Suppressor macrophage (primary cell): Measurements from ENCODE around the gene MAB21L3.

ENCODE experiments used
- DNase-seq, 4 experiments: peaks; one replicate each; pipeline ENCODE4 v3.0.0-alpha.2; 2020 to 2022
- total RNA-seq, 17 experiments: gene quantifications; one replicate each; lab custom pipeline; 2026; ENCODE audit warnings: mixed read lengths in 6 of 17, inconsistent platforms in 3 of 17; lab: John Stamatoyannopoulos, UW

Gene MAB21L3
- 0 to 2.5 (median 0.19) reads per million in 17 experiments for total RNA-seq

GRCh38 chr1:116110567-116111523, at the start of gene MAB21L3:
MAB21L3 (plus strand) TSS chr1:116111399; CDS start chr1:116112616, 1,217 bp downstream.
- peak in 2 of 4 experiments; percentile 10 to 20 for DNase-seq

DNA sequence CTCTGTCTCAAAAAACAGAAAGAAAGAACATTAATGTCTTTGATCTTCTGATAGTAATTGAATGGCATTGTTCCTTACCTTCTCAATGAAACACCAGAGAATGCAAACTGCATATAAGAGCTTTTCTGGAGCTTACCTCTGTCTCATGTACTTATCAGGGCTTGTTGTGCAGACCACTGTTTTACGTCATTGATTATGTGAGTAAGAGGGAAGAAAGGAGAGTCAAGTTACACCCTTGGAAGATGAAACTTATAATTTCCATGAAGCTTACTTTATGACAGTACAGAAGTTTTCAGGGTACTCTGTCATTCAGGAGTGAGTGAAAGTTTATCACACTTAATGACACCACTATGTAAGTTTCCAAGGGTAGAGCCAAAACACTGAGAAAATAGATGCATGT, 49.0 kb upstream of the MAB21L3 start:
- no peak for DNase-seq

DNA sequence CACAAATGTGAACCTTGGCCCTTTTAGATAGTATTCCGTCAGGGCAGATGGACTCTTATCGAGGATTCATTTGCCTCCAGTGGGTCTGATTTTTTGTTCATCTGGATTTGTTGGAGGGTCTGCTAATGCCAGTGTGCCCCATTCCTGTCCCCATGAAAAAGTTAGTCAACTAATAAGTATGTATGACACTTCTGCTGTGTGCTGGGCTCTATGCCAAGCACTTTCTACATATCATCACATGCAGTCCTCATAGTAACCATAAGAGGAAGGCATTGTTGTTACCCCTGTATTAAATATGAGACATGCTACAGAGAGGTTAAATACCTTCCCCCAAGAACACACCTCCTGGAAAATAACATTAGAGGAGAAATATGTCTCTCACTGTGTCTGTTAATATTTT, 46.6 kb upstream of the MAB21L3 start:
- DNase-seq = peak in 1 of 4 experiments; percentile 5

DNA sequence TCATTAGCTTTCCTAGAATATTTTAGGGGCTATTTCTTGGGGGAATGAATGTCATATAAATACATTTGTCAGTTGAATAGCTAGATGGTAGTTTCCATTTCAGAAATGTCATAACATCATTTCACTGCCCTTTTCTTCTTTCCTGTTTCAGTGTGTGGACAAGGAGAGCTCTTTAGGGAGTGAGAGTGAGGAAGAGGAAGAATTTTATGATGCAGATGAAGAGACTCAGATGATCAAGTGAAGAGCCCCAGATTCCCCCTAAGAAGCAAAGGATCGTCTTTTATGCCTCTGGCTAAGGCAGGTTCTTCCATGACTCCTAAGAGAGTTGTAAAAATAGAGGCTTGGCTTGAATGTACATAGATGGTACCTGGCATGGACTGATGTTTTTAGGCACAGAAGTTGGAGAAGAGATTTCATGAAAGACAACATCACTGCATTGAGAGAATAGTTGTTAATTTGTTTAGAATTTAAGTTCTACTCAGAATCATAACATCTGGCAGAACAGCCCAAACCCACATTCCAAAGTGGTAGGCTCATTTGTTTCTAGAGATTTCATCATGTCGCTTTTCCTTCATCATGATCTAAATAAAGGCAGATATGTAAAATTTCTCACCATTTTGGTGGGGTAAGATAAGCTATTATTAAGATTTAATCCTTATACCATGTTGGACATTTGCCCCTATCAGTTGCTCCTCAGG, 44.2 kb upstream of the MAB21L3 start:
- no peak for DNase-seq

DNA sequence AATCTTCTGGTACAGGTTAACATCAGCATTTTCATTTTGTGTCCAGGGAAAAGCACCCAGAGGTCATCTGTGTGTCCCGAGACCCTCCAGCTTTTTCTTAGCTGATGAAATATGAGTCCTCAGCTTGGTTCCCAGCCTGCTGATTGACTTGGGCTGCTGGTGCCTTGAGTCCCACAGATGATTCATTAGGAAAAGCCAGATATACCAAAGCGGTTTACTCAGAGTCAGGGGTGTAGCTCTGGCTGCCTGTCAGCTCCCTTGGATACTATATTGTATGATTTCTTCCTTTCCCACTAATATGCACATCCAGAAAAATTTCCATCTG, 43.7 kb upstream of the MAB21L3 start:
- DNase-seq = no peak

GRCh38 chr1:116075575-116075974, 35.6 kb upstream of the MAB21L3 start:
- no peak for DNase-seq

DNA sequence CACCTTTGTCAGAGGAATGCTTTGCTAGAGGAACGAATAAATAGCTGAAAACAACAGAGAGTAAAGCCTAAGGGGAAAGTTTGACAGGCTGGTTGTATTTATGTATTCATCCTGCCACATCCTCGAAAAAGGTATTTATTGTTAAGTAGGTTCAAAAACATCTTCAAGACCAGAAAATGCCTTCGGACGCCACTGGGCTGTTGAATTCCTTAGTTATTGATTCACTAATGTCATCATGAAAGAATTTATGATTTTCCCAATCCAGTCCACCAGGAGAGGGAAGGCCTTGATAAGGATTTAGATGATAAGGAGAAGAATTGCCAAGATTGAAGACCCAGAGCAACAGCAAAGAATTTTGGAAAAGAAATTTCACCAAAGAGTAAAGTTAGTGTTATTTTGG, 35.2 kb upstream of the MAB21L3 start:
- no peak for DNase-seq

DNA sequence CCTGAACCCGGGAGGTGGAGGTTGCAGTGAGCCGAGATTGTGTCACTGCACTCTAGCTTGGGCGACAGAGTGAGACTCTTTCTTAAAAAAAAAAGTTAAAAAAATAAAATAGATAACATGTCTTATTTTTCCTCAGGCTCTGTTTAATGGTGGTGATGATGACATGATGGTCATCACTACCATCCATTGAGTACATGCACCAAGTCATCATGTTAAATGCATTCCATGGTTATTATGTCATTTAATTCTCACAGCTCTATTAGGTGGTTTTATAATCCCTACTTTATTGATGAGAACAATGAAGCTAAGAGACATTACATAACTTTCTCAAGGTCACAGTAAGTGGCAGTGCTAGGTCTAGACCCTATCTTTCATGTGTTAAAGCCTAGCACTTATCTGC, 34.4 kb upstream of the MAB21L3 start:
- no peak for DNase-seq

- no peak for DNase-seq
Measured at GRCh38 chr1:116078699-116079223, 32.4 kb upstream of the MAB21L3 start.

- DNase-seq = no peak
Measured at GRCh38 chr1:116087628-116088027, 23.6 kb upstream of the MAB21L3 start.

GRCh38 chr1:116089870-116090269, 21.3 kb upstream of the MAB21L3 start:
- no peak for DNase-seq

- no peak for DNase-seq
Measured at GRCh38 chr1:116091083-116091482, 20.1 kb upstream of the MAB21L3 start.

GRCh38 chr1:116092752-116093489, 18.3 kb upstream of the MAB21L3 start:
- DNase-seq = no peak

GRCh38 chr1:116095027-116095426, 16.2 kb upstream of the MAB21L3 start:
- DNase-seq = no peak

DNA sequence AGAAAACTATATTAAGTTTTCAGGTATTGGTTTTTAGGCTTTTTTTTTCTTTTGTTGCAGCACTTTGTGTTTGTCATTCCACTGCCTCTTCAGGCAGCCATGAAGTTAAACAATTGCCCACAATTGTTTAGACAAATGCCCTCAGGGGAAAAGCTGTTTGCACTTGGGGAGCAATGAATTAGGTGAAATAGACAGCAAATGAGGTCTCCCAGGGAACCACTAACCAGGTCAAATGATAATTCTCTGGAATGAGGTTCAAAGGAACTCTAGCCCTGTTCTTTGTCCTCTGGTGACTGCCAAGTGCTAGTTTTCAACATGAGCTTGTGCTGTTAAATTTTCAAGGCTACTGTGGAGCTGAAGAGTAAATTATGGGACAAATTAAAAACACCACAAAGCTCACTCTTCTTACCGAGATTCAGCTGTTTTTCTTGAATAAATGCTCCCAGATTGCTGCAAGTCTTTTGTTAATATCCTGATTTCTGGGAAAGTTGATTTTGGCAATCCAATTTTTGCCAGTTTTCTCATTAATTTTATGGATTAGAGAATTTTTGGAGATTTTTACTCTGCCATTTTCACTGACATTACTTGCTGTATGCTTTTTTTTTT, 15.1 kb upstream of the MAB21L3 start:
- DNase-seq = no peak

DNA sequence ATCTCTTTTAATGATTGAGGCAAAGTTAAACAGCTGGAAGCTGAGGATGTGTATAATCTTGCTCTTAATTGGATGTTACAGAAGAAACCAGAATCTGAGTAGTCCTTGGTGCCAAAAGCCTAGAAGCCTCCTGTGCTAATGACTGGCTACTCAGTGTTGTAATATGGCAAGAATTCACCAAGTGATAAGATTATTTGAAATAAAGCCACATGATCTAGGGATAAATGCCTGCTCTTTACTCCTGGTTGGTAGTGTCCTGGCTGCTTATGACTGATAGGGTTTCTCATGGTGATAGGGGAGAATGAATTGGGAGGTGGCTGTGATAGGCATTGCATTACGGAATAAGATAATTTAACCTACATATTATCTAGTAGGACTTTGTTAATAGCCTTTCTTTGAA, 13.6 kb upstream of the MAB21L3 start:
- no peak for DNase-seq

DNA sequence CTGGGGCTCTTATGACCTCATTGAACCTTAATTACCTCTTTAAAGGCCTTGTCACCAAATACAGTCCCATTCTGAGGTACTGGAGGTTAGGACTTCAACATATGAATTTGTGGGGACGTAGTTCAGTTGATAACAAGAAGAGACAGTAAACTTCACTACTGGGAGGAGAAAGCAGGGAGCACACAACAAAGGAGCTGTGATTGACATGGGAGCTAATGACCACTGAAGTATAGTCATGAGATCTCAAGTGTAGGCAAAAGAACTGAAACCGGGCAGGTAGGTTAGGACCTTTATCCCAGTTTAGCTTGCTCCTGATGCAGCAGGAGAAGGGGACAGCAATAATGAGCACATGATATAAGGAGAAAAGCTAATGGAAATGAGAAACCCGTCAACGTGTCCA, 11.8 kb upstream of the MAB21L3 start:
- no peak for DNase-seq

GRCh38 chr1:116099919-116100318, 11.3 kb upstream of the MAB21L3 start:
- no peak for DNase-seq

DNA sequence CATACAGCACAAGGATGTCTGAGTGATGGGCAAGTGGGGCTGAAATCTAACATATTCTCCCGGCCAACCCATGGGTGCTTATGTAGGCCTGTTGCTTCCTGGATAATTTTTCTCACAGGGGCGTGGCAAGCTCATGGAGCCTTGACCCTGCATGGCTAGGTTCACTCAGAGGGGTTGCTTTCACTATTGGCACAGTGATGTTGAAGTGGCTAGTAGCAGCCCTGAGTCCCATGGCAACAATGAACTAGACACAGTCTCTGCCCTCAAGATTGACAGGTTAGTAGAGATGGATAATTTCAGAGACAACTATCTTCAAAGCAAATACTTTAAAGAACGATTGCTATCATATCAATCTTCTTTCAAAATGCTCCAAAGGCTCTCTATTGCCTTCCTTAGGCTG, 6.5 kb upstream of the MAB21L3 start:
- no peak for DNase-seq

- no peak for DNase-seq
Measured at GRCh38 chr1:116105996-116106395, 5.2 kb upstream of the MAB21L3 start.

GRCh38 chr1:116106646-116107045, 4.6 kb upstream of the MAB21L3 start:
- DNase-seq = no peak

DNA sequence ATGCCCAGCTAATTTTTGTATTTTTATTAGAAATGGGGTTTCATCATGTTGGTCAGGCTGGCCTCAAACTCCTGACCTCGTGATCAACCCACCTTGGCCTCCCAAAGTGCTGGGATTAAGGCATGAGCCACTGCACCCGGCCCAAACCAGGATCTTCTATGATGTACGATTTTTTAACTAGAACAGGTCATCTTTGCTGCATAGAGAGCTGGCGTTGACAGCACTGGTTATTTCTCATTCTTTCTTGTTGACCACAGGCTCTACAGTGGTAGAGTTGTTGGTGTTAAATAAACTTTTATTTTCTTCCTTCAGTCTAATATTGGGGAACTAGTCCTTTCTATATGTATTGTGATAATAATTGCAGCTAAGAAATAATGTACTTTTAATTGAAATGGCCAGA, 3.8 kb upstream of the MAB21L3 start:
- DNase-seq = no peak
